GM18502 (cell line): ENCODE data around the gene OSER1.
"Not testable (repeated sequence)": the region's sequence is repeated elsewhere in the genome, so short reads cannot be mapped to it uniquely, and the experiment has no call there.

Experiments used
- ATAC-seq: cut with Tn5 transposase; IDR thresholded peaks from one replicate; pipeline ENCODE4 v1.9.1; 2021; ENCODE audit warnings: mild to moderate bottlenecking; ENCODE audit not compliant: unreplicated experiment, poor library complexity

The OSER1 gene

DNA sequence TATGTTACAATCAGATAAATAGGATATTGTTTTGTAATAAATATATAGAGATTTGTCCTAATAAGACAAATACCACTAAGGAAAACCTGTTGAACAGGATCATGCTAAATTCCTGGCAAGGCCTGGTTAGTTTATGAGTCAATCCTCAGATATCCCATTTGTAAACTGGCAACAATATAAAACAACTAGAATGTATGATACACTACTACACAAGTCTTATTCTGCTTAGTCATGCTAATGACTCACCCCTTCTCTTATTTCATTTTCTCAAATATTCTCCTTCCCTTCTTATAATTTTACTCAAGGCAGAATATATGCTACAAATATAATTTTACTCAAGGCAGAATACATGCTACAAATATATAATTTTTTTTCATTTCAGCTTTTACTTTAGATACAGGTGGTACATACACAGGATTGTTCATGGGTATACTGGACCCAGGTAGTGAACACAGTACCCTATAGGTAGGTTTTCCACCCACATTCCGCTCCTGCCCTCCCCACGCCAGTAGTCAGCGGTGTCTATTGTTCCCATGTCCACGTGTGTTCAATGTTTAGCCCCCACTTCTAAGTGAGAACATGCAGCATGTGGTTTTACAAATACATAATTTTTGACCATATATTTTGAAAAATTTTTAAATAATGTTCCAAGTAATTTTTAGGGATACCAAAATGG, 6.3 kb downstream of the OSER1 start:
- ATAC-seq = no peak

DNA sequence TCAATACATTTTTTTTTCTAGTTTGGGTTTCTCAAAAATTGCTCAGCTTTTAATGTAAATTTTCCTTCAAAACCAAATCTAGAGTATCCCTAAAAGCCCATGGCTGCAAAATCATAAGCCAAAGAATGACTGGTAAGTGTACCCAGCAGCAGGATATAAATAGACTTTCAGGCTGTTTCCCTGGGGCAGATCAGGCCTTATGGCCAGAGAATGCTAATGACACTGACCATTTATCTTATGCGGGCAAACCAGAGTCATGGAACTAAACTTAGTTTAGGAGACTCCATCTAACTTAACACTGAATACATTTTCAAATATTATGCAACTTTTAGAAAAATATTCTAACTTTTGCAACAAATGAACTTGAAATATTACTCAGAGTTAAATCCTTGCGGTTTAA, 7.4 kb downstream of the OSER1 start:
- no peak for ATAC-seq

DNA sequence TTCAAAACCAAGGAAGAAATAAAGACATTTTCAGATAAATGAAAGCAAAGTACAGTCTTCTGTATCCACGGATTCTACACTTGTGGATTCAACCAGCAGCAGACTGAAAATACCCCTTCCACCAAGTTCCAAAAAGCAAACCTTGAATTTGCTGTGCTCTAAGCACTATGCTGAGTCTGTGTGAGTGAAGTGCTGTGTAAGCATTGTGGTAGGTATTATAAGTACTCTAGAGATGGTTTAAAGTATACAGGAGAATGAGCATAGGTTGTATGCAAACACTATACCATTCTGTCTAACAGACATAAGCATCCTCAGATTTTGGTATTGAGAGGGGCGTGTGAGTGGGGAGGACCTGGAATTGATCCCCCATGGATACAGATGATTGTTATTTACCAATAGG, 9.6 kb downstream of the OSER1 start:
- ATAC-seq = no peak

DNA sequence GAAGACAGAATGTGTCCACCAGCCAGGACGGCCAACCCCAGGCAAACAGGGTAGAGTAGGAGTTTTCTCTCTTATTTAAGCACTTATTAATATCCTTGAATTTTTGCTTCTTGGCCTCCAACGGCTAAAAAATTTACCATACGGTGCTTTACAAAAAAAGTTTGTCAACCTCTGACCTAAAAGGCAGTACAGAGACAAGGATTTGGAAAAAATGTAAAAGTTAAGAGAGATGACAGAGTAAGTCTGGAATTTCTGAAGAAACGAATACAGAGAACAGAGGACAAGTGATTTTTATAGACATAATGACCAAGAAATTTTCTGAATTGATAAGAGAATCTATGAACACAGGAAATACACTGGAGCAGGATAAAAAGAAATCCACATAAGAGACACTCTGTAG, 10.2 kb downstream of the OSER1 start:
- no peak for ATAC-seq

DNA sequence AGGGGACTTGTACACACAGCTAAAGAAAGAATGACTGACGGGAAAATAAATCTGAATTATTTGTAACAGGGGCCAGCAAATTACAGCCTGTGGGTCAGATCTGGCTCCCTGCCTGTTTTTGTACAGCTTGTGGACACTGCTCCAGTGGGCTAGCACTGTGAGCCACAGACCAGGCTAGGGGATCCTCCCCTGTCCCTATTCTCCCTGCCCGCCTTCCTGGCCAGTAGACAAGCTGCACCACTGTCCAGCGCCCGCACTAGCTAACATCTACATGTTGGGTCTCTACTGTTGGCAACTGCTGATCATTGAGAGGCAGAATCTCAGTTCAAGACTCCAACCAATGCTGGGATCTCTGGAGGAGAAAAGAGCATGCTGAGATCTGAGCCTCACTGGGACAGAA, 10.7 kb downstream of the OSER1 start:
- no peak for ATAC-seq

DNA sequence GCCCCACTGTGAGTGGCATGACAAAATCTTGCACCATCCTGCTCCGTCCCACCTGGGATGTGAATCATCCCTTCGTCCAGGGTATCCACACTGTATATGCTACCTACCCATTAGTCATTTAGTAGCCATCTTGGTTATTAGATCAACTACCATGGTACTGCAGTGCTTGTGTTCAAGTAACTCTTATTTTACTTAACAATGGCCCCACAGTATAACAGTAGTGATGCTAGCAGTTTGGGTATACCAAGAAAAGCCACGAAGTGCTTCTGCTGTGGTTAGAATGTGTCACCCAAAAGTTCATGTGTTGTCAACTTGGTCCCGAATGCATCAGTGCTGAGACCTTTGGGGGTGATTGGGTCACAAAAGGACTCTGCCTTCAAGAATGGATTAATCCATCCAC, 11.7 kb downstream of the OSER1 start:
- no peak for ATAC-seq

DNA sequence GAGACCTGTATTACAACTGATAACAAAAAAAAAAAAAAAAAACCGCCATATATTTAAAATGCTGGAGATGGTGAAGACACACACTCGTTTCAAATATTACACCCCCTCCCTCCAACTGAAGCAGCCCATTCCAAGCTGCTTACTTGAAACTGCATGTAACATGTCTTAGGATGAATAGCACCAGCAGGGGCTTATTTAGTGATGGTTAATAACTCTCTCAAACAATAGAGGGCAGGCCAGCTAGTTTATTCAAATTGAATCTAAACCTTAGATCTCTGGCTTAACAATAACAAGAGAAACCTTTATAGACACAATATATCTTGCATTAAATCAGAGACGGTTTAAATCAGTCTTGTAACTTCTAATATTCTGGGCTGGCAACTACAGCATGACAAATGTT, 14.3 kb downstream of the OSER1 start:
- ATAC-seq = no peak

DNA sequence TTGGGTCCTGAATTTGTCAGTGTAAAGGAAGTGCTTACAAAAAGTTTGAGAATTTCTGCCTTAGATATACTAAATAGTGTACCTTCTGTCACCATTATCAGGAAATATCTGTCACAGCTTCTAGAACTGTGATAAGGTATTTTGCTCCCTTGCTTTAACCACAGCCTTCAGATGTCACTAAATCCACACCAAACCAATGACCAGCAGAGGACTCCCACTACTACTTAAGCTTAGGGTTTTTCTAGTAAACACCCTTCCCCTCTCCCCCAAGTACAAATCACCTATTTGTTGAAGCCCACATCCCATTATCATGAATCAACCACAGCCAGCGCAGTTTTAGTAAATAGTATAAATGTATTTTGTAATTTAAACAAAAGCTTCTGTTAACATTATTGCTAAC, 15.0 kb downstream of the OSER1 start:
- no peak for ATAC-seq

DNA sequence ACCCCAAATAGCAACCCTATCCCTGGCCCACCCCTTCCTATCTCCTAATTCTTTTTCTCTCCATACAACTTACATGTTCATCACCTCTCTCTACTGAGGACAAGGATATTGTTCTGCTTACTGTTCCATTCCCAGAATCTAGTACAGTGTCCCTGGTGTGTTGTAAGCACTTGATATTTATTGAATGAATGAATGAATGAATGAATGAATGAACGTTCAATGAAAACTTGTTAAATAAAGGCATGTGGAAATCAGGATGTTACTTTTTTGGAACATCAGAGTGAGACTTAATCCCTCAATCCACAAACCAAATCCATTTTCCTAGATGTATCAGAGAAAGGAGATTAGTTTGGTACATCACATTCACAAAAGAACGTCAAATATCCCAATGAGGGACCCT, 16.8 kb downstream of the OSER1 start:
- no peak for ATAC-seq

DNA sequence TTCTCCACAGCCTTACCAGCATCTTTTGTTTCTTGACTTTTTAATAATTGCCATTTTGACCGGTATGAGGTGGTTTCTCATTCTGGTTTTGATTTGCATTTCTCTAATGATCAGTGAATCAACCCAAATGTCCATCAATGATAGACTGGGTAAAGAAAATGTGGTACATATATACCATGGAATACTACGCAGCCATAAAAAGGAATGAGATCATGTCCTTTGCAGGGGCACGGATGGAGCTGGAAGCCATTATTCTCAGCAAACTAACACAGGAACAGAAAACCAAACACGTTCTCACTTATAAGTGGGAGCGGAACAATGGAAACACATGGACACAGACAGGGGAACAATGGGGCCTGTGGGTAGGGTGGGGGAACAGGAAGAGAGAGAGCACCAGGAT, 18.9 kb downstream of the OSER1 start:
- ATAC-seq = not testable (repeated sequence)

DNA sequence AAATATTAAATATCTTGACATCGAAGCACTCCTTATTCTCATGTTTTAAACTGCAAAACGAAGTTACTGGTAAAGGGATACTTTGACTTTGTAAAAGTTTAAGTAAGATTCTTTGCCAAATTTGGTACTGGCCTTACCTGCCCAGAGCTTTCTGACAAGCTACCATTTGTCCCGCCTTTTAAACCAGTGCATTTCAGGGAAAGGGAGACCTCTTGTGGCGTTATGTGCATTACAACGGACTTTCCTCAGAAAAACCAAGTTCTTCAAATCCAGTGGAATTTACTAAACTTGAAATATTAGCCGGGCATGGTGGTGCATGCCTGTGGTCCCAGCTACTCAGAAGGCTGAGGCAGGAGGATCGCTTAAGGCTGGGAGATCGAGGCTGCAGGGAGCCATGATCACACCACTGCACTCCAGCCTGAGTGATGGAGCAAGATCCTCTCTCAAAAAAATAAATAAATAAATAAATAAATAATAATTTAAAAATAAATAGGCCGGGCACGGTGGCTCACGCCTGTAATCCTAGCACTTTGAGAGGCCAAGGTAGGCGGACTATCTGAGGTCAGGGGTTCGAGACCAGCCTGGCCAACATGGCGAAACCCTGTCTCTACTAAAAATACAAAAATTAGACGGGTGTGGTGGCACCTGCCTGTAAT, 20.2 kb downstream of the OSER1 start:
- not testable (repeated sequence) for ATAC-seq

DNA sequence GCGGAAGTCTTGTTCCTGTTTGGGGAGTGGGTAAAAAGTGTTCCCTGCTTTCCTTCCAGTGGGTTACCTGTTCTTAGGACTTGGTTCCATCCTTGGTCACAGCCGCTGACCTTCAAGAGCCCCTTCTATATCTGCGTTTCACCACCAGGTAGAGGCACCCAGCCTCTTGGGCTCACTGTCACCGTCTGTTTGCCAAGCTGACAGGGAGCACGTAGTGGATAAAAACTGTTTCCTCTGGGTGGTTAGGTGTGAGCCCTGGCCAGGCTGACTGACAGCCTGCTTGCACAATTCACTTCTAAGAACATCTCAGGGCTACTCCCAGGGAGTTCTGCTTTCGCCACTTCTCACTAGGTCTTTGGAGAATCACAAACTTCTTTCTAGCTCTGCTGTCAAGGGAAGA, 21.8 kb downstream of the OSER1 start:
- no peak for ATAC-seq

DNA sequence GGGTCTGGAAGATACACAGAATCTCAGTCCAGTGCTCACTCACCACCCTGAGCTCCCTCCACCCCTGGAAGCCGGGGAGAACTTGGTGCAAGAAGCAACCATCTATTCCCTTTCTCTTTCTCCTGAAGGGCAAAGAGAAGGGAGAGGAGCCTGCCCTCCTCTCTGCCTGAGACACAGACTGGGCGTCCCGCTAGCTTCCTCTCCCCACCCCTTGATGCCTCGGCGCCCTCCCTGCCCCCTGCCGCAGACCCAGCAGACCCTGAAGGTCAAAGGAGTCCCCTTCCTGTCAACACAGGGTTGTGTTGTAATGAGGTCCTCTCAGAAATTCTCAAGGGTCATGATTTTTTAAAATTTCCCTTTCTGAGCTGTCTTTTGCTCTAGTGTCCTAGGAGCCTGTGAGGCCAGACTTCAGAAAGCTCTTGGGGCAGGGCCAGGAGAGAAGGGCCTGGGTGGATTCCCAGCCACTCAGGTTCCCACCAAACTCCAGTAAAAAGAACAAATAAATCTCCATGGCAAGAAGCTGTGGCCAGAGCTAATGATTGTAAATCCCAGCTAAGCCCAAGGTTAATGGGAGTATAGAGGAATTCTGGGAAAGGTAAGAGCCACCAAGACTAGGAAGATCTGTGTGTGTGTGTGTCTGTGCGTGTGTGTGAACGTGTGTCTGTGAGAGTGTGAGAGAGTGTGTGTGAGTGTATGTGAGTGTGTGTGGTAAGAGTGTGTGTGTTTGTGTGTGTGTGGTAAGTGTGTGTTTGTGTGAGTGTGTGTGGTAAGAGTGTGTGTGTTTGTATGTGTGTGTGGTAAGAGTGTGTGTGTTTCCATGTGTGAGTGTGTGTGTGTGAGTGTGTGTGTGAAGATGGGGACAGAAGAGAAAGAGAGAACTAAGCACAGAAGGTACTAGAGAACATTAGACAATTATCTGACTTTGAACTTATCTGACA, 22.5 kb downstream of the OSER1 start:
- ATAC-seq = no peak

DNA sequence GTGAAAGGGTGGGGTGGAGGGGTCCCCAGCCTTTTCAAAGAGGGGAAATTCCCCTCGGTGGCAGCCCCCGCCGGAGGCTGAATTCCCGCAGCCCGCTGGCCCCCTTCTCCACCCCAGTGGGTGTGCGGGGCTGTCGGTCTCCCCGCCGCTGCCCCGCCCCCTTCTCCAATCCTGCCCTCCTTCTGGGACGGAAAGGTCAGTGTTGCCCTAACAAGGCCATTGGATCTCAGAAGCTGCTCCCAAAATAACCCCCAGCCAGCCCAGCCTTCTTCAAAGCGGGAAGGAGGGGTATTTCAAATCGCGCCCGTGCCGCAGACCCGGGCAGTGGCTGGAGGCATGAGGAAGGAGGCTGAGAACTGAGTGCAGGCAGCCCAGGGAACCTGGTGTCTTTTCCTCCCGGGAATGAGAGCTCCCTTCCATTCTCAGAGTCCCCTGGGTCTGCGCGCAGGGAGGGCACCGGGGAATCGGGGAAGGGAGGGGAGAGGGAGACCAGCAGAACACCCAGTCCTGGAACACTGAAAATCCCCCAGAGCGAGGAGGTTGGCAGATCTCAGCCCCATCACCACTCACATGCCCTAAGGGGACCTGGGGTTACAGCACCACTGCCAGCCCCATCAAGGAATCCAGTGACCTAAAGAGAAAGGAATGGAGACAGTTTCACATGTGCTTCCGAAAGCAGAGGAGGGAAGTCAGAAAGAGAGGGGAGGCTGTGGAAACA, 23.4 kb downstream of the OSER1 start, which contains the start of gene JPH2:
JPH2 (minus strand) TSS at position 135 of the 718 bp plus-strand sequence. CDS start 483 bp downstream, outside the sequence.
- ATAC-seq = no peak

DNA sequence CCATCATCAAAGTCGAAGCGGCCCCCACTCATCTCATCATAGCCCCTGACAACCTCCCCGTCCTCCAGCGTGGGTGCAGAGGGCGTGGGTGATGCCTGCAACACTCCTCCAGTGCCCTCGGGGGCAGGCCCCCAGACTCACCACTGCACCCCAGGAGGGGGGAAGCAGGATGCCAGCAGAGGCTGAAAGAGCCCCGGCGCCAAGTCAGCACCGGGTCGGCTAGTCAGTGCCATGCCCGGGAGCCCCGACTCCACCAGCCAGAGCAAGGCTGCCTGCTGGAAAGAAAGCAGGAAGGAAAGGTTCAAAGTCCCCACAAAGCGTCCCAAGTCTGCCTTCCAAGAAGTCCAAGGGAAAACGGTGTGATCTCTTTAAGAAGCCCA, 23.9 kb downstream of the OSER1 start:
- no peak for ATAC-seq

DNA sequence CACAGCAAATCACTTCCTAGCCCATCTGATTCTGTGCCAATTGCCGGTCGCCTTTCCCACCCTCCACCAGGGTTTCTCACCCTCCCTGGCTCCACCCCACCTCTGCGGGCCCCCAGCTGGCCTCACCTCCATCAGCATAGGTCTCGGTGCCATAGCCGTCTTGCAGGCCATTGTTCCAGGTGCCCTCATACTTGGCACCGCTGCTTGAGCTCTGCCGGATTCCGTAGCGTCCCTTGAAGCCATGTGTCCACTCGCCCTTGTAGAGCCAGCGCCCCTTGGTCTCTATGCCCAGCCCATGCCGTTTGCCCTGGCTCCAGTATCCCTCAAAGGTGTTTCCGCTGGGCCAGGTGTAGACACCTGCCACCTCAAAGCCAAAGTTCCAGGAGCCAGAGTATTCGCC, 24.4 kb downstream of the OSER1 start:
- no peak for ATAC-seq

DNA sequence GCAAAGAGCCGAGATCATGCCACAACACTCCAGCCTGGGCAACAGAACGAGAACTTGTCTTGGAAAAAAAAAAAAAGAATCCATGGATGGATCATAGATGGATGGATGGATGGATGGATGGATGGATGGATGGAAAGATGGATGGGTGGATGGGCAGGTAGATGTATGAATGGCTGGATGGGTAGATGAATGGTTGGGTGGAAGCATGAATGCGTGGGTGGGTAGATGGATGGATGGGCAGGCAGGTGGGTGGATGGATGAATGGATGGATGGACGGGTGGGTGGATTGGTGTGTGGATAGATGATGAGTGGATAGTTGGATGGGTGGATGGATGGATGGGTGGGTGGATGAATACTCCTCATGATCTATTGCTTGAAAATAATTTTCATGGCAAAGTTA, 25.0 kb downstream of the OSER1 start:
- ATAC-seq = no peak

DNA sequence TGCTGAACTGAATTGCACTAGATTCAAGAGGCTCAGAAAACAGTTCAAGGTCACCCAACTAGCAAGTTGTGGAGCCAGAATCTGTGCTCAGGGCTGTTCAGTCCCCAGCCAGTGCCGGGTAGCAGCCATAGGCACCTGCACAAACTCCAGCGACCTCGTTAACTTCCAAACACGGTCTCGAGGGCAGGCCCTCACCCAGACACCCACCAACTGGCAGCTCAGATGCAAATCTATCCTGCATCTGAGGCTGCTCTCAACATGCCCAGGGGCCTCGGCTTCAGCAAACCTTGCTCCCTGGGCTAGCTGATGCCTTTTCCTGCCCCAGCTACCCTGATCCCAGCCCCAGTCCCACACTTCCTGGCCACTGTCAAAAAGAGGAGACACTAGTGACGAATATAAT, 27.3 kb downstream of the OSER1 start:
- no peak for ATAC-seq

DNA sequence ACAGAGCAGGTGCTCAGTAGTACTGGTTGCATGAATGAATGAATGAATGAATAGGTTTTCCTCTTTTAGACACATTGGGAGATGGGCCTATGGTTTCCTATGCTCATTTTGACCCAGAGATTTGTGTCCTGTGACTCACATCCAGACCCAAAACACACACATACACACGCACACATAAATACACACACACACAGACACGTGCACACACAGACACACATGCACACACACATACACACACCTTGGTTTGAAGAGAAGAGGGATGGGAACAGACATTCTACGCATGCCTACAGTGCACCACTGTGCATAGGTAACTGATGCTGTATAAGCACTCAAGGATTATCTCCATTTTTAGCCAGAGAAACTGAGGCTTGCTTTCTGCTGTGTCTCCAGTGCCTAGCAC, 27.7 kb downstream of the OSER1 start:
- no peak for ATAC-seq

DNA sequence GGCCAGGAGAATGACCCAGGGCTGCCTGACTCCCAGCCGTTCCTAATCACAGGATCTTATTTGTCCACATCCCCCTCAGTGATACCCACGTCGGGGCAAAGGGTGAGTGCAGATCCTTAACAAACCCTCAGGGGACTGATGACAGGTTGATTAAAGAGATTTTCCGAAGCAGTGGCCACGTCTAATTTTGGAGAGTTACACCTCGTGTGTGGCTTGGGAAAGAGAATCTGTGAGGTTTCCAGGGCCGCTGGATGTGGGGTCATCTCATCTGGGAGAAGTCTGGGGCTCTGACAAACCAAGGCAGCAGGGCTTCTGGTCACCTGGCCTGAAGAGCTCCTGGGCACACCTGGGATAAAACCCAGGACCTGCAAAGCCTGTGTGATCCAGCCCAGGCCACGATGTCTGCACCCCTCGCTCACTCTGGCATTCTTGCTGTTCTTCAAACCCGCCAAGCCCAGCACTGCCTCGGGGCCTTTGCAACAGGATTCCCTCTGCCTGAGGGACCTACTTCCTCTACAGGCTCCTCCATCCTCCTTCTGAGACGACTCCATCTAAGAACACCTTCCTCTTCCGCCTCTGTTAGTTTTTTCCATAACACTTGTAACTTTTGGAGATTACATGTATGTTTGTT, 28.3 kb downstream of the OSER1 start:
- no peak for ATAC-seq
